Dermis lymphatic vessel endothelial cell (primary cell): Measurements from ENCODE around the gene SCRN2. TPM values are rescaled to one million over a fixed set of nuclear protein-coding genes. Genes with fewer than 3 reads are reported as not detected.

Experiments used
- total RNA-seq: library from RNA; depleted of rRNA; stranded (reverse); fragments of >200 nt; gene quantifications from 2 replicates; pipeline ENCODE4 v1.2.1, GENCODE V29; 2014

SCRN2 gene
- 28.7 and 34.8 TPM in 2 replicates for total RNA-seq

GRCh38 chr17:47840742-47841487, at the start of gene SCRN2:
Gene SCRN2, minus strand, starts transcription at chr17:47841273. Its CDS starts 430 bp downstream, at chr17:47840843.

GRCh38 chr17:47850692-47851573, 9.9 kb upstream of the SCRN2 start, which contains the start of gene SP6:
Gene SP6, minus strand, starts transcription at chr17:47851163. Its CDS starts 2,734 bp downstream, at chr17:47848429.

GRCh38 chr17:47831003-47831933, 9.8 kb downstream of the SCRN2 start, which contains the start of the genes LRRC46 and MRPL10:
Gene LRRC46, plus strand, starts transcription at chr17:47831670. Its CDS starts 320 bp downstream, at chr17:47831990.
Gene MRPL10, minus strand, starts transcription at chr17:47831541. Its CDS starts 30 bp downstream, at chr17:47831511.

GRCh38 chr17:47821424-47822391, 19.4 kb downstream of the SCRN2 start, which contains the start of gene OSBPL7:
Gene OSBPL7, minus strand, starts transcription at chr17:47821794. Its CDS starts 1,516 bp downstream, at chr17:47820278.

Other genes starting within 250 kb of the SCRN2 start
- gene KPNB1, start 191.4 kb downstream of the SCRN2 start, total RNA-seq: 220 and 265 TPM in 2 replicates
- 5.3 and 10.7 TPM in 2 replicates for gene TBKBP1, start 147.1 kb downstream of the SCRN2 start, total RNA-seq
- gene TBX21, start 108.0 kb downstream of the SCRN2 start, total RNA-seq: under 0.01 and 0.09 TPM in 2 replicates
- 5.0 TPM in 2 replicates for gene OSBPL7, start 19.5 kb downstream of the SCRN2 start, total RNA-seq
- 18.5 and 19.0 TPM in 2 replicates for gene MRPL10, start 9.7 kb downstream of the SCRN2 start, total RNA-seq
- gene LRRC46, start 9.6 kb downstream of the SCRN2 start, total RNA-seq: not detected in 2 replicates
- gene SP6, start 9.9 kb upstream of the SCRN2 start, total RNA-seq: 1.4 and 1.7 TPM in 2 replicates
- 1.4 and 1.8 TPM in 2 replicates for gene SP2, start 55.0 kb upstream of the SCRN2 start, total RNA-seq
- gene PNPO, start 100.3 kb upstream of the SCRN2 start, total RNA-seq: 19.4 and 21.3 TPM in 2 replicates
- gene PRR15L, start 116.6 kb upstream of the SCRN2 start, total RNA-seq: not detected in 2 replicates
- gene CDK5RAP3, start 129.8 kb upstream of the SCRN2 start, total RNA-seq: 65.1 and 76.4 TPM in 2 replicates
- gene COPZ2, start 196.5 kb upstream of the SCRN2 start, total RNA-seq: 9.1 and 11.2 TPM in 2 replicates
- 90.9 and 123 TPM in 2 replicates for gene NFE2L1, start 207.1 kb upstream of the SCRN2 start, total RNA-seq